K562 (cell line): ENCODE data around the gene LDB2. TPM values are rescaled to one million over a fixed set of nuclear protein-coding genes. Genes with fewer than 3 reads are reported as not detected.

Experiments used
- ATAC-seq: fragments of 200-7000 bp; cut with Tn5 transposase; 3 replicates; pipeline ENCODE4 v1.9.1; 2020; ENCODE audit warnings: moderate library complexity
- BruUV-seq: library from RNA; stranded (reverse); fragments of 400-500 nt; replicated peaks from 2 replicates; lab custom pipeline; 2021; lab: Mats Ljungman, UMichigan
- CTCF ChIA-PET: fragments of 300-600 bp; formaldehyde crosslinking; extraction: SDS; loops from one replicate; lab custom pipeline; 2021; ENCODE audit warnings: low intra/inter-chr PET ratio; lab: Yijun Ruan, JAX
- POLR2A ChIA-PET: fragments of 300-600, 350-650 bp; sonication (Branson Sonifier 250); formaldehyde crosslinking; extraction: SDS; loops from one replicate; lab custom pipeline; 2021; ENCODE audit warnings: antibody characterized with exemption, inconsistent platforms; lab: Yijun Ruan, JAX
- DNase-seq, 4 experiments: peaks; one replicate each; pipeline versions ENCODE4 v3.0.0 to v3.0.0-alpha.2; 2011 to 2018; ENCODE audit warnings: low spot score in 3 of 4, mixed read lengths in 3 of 4; ENCODE audit errors: extremely low read depth in 1 of 4
- FAIRE-seq: peaks from 2 replicates; lab custom pipeline; 2011; peaks lifted over from hg19 to GRCh38; lab: Jason Lieb, UNC
- H2AFZ ChIP-seq: 2 replicates; pipeline ENCODE4 v1.6.0; 2011; ENCODE audit warnings: low read depth, low read length, control low read depth, inconsistent platforms
- H3K27ac ChIP-seq: fragments of 200-600 bp; 3 replicates; pipeline ENCODE4 v1.8.0; 2011; ENCODE audit warnings: low read depth, mild to moderate bottlenecking, control low read depth, inconsistent platforms, low read length, moderate library complexity, mixed read lengths; ENCODE audit errors: extremely low read depth
- H3K27me3 ChIP-seq, 2 experiments: fragments of 300-600 bp in 1 of 2; 2 replicates in 1 of 2; 3 replicates in 1 of 2; pipeline versions ENCODE4 v1.6.0 to v1.8.0; 2011; ENCODE audit warnings: inconsistent platforms in 2 of 2, low read length in 2 of 2, mild to moderate bottlenecking in 1 of 2, mixed read lengths in 1 of 2, moderate library complexity in 1 of 2; ENCODE audit not compliant: control insufficient read depth in 2 of 2, insufficient read depth in 2 of 2
- H3K36me3 ChIP-seq: fragments of 300-600 bp; 3 replicates; pipeline ENCODE4 v1.8.0; 2011; ENCODE audit warnings: mild to moderate bottlenecking, low read length, inconsistent platforms; ENCODE audit not compliant: control insufficient read depth, insufficient read depth
- H3K4me1 ChIP-seq, 2 experiments: fragments of 200-600 bp in 1 of 2; replicated peaks in 1 of 2; 2 replicates in 1 of 2; 3 replicates in 1 of 2; pipeline versions ENCODE4 v1.5.1 to v1.8.0; 2011; ENCODE audit warnings: inconsistent platforms in 2 of 2, low read length in 2 of 2, mild to moderate bottlenecking in 1 of 2, mixed read lengths in 1 of 2, moderate library complexity in 1 of 2; ENCODE audit not compliant: control insufficient read depth in 2 of 2, insufficient read depth in 2 of 2
- H3K4me2 ChIP-seq: 2 replicates; pipeline ENCODE4 v1.6.1; 2011; ENCODE audit warnings: low read length, control low read depth, inconsistent platforms, mixed read lengths; ENCODE audit not compliant: insufficient read depth
- H3K4me3 ChIP-seq: fragments of 200-600 bp; sonication (generic), shearing (Covaris generic); 2 replicates; pipeline ENCODE4 v1.5.1; 2016; ENCODE audit warnings: control low read depth, inconsistent platforms
- H3K79me2 ChIP-seq: fragments of 200-600 bp; 3 replicates; pipeline ENCODE4 v1.8.0; 2011; ENCODE audit warnings: low read length, inconsistent platforms; ENCODE audit not compliant: control insufficient read depth, insufficient read depth
- H3K9ac ChIP-seq, 2 experiments: 2 replicates each; pipeline versions ENCODE4 v1.6.0 to v1.6.1; 2011; ENCODE audit warnings: low read depth in 2 of 2, low read length in 2 of 2, control low read depth in 1 of 2, inconsistent platforms in 1 of 2, mild to moderate bottlenecking in 1 of 2, mixed read lengths in 1 of 2; ENCODE audit not compliant: insufficient read depth in 1 of 2
- H3K9me1 ChIP-seq: one replicate; pipeline ENCODE4 v1.6.0; 2011; ENCODE audit warnings: inconsistent platforms, mild to moderate bottlenecking, low read length, moderate library complexity; ENCODE audit not compliant: control insufficient read depth, insufficient read depth
- H3K9me3 ChIP-seq: replicated peaks from 2 replicates; pipeline ENCODE4 v1.5.1; 2011; ENCODE audit warnings: low read depth, low read length, inconsistent platforms; ENCODE audit not compliant: control insufficient read depth, insufficient read depth
- H4K20me1 ChIP-seq: replicated peaks from 2 replicates; pipeline ENCODE4 v1.6.1; 2011; ENCODE audit warnings: low read length, inconsistent platforms, mixed read lengths; ENCODE audit not compliant: control insufficient read depth, insufficient read depth
- CCAR2 ChIP-seq: fragments of 200-400 bp; formaldehyde crosslinking; IDR thresholded peaks from 2 replicates; pipeline ENCODE4 v1.6.1; 2017; ENCODE audit warnings: mild to moderate bottlenecking, low read depth, low read length
- KLF1 ChIP-seq: fragments of 450-650 bp; IDR thresholded peaks from 2 replicates; pipeline ENCODE4 v1.6.1; 2016; ENCODE audit warnings: missing genetic modification characterization, missing compliant biosample characterization
- MEF2A ChIP-seq: IDR thresholded peaks from 2 replicates; pipeline ENCODE4 v1.6.1; 2011; ENCODE audit warnings: low read depth, mild to moderate bottlenecking, low read length, moderate library complexity; ENCODE audit not compliant: control insufficient read depth
- NR2C1 ChIP-seq, 2 experiments: fragments of 450-650 bp; IDR thresholded peaks; 2 replicates each; pipeline ENCODE4 v1.6.1; 2017; ENCODE audit warnings: mild to moderate bottlenecking in 2 of 2, antibody characterized with exemption in 1 of 2, inconsistent platforms in 1 of 2, missing compliant biosample characterization in 1 of 2, missing genetic modification characterization in 1 of 2
- NR2C2 ChIP-seq, 2 experiments: fragments of 200-800 bp in 1 of 2; sonication (Bioruptor generic) in 1 of 2; sonication (generic) in 1 of 2; formaldehyde crosslinking in 1 of 2; IDR thresholded peaks; 2 replicates each; pipeline versions ENCODE4 v1.6.1 to v1.8.0; 2016 to 2022; ENCODE audit warnings: mild to moderate bottlenecking in 1 of 2, missing compliant biosample characterization in 1 of 2, missing genetic modification characterization in 1 of 2, missing genetic modification reagents in 1 of 2
- PRMT5 ChIP-seq: sonication (generic); formaldehyde crosslinking; IDR thresholded peaks from 2 replicates; pipeline ENCODE4 v1.5.0; 2020; ENCODE audit warnings: missing genetic modification reagents
- RAD51 ChIP-seq: fragments of 450-650 bp; IDR thresholded peaks from 2 replicates; pipeline ENCODE4 v1.7.1; 2016; ENCODE audit warnings: low read depth, mild to moderate bottlenecking, borderline replicate concordance
- STAT5B ChIP-seq: fragments of 250-450 bp; sonication (Bioruptor Pico); IDR thresholded peaks from 2 replicates; pipeline ENCODE4 v1.8.0; 2021; ENCODE audit warnings: mild to moderate bottlenecking, inconsistent platforms
- TRIM28 ChIP-seq: fragments of 450-650 bp; IDR thresholded peaks from 2 replicates; pipeline ENCODE4 v1.6.1; 2017
- ZNF324 ChIP-seq: fragments of 250-450 bp; sonication (Bioruptor Pico); IDR thresholded peaks from 2 replicates; pipeline ENCODE4 v1.4.0; 2020; ENCODE audit warnings: mild to moderate bottlenecking
- WGBS: fragments of 100-300 bp; shearing (Covaris generic); methylation state at CpG from one replicate; pipeline ENCODE4 v1.1.6; 2016; ENCODE audit warnings: low coverage, mixed read lengths; ENCODE audit not compliant: insufficient coverage; ENCODE audit errors: missing lambda C conversion rate; 5-methylcytosine and 5-hydroxymethylcytosine counted together
- in situ Hi-C: fragments of 300-500 bp; cut with MboI; formaldehyde crosslinking; loops from 4 replicates; pipeline ENCODE4 v1.15.0; 2018; ENCODE audit warnings: inconsistent platforms, mixed read lengths
- intact Hi-C: fragments of 100-400 bp; cut with micrococcal nuclease; formaldehyde crosslinking; loops from 2 replicates; pipeline ENCODE4 v1.14.2; 2022
- polyA plus RNA-seq, 8 experiments: library from polyadenylated mRNA; depleted of rRNA in 4 of 8; stranded (reverse) in 5 of 8; unstranded in 3 of 8; fragments of >200 nt; fragmentation: Nextera tagmentation in 2 of 8; fragmentation: Illumina TruSeq in 1 of 8; extraction: Ambion mirVana in 2 of 8; extraction: Trizol in 1 of 8; gene quantifications; 2 replicates each; pipeline versions ENCODE4 v1.2.1 to v1.2.3, GENCODE V29; 2011 to 2014; ENCODE audit warnings: inconsistent platforms in 1 of 8, missing spikeins in 1 of 8
- total RNA-seq, 7 experiments: library from RNA; depleted of rRNA in 6 of 7; stranded (reverse); fragments of >200 nt in 6 of 7; fragmentation: Illumina TruSeq in 2 of 7; extraction: Trizol in 2 of 7; gene quantifications; 2 replicates each; pipeline versions ENCODE4 v1.2.1 to v1.2.3, GENCODE V29; 2011 to 2021; ENCODE audit warnings: low replicate concordance in 1 of 7
- TF ChIP-seq, protein P1 (sequence below): IDR thresholded peaks from 2 replicates; pipeline ENCODE4 v1.6.1; 2011; ENCODE audit warnings: borderline replicate concordance, low read depth, mild to moderate bottlenecking, moderate library complexity, low read length; ENCODE audit not compliant: insufficient read depth, poor library complexity, severe bottlenecking
- TF ChIP-seq, protein P2 (sequence below), 2 experiments: fragments of 450-650 bp; IDR thresholded peaks; 2 replicates each; pipeline ENCODE4 v1.6.1; 2016; ENCODE audit warnings: mild to moderate bottlenecking in 2 of 2, borderline replicate concordance in 1 of 2, low read depth in 1 of 2, moderate library complexity in 1 of 2

The LDB2 gene
- total and polyA plus RNA-seq, 9 of the 15 experiments (the other 6 are each of a cell fraction or from before 2014, with no cell fraction given) = 0.10 to 0.20 TPM; not detected in 7

DNA sequence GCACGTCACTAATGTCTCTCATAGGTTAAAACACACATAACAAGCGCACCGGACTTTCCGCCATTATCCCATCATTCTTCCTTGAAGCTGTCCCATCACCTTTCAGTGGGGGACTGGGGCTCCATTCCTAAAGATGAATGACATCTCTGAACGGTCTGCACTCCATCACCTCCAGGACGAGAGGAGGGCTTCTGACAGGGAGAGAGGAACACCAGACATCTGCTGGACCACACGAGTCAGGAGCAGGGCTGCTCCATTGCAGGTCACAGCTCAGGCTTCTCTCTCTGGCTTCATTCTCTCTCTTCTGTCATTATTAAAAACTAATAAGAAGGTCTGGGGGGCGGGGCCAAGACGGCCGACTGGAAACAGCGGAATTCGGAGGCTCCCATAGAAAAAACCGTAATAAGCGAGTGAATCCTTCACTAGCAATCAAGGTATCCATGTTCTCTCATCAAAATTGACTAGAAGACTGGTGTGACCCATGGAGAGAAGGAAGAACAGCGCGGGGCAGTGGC lies 289.8 kb downstream of the LDB2 start:
- Histone ChIP-seq H3K27ac (no peak overlapping the region), H3K4me2 (no peak overlapping the region), H3K9me1 (no peaks in the 10 kb centered on the region), H3K36me3 (no peaks in the 10 kb centered on the region), H3K79me2 (no peaks in the 10 kb centered on the region), H3K9ac (no peak overlapping the region), H3K4me3 (no peak overlapping the region), H3K9me3 (no peaks in the 10 kb centered on the region), H3K4me1 (no peaks in the 10 kb centered on the region), H3K27me3 (no peaks in the 10 kb centered on the region; a peak in 1 of 5 replicates), H4K20me1 (no peaks in the 10 kb centered on the region), H2AFZ (no peak overlapping the region)
- ATAC-seq (no peak), DNase-seq (no peak), FAIRE-seq (no peak)
- in situ Hi-C loops = loop anchor here (10.0 kb wide), 1 partner anchor 466 kb away; no protein-coding TSS in a partner anchor
- ChIA-PET POLR2A (no interaction called here), CTCF (no interaction called here)
- BruUV-seq = no TSS peak
- WGBS = 2% methylated on average over 15 of the region's 16 CpGs
- intact Hi-C loops = no loop called here
- no peak for TF ChIP-seq KLF1 (tag)
- no peak for TF ChIP-seq NR2C1 (IDR thresholded peaks at IDR 0.05)
- TF ChIP-seq NR2C1 (tag; IDR thresholded peaks at IDR 0.05) = no peak
- TF ChIP-seq, protein P1, sequence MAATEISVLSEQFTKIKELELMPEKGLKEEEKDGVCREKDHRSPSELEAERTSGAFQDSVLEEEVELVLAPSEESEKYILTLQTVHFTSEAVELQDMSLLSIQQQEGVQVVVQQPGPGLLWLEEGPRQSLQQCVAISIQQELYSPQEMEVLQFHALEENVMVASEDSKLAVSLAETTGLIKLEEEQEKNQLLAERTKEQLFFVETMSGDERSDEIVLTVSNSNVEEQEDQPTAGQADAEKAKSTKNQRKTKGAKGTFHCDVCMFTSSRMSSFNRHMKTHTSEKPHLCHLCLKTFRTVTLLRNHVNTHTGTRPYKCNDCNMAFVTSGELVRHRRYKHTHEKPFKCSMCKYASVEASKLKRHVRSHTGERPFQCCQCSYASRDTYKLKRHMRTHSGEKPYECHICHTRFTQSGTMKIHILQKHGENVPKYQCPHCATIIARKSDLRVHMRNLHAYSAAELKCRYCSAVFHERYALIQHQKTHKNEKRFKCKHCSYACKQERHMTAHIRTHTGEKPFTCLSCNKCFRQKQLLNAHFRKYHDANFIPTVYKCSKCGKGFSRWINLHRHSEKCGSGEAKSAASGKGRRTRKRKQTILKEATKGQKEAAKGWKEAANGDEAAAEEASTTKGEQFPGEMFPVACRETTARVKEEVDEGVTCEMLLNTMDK = no peak
- TF ChIP-seq TRIM28 = no peak
- TF ChIP-seq CCAR2 = no peak
- TF ChIP-seq MEF2A = no peak
- no peak for TF ChIP-seq NR2C2 (CRISPR knock-in tag; IDR thresholded peaks at IDR 0.05)
- TF ChIP-seq NR2C2 (tag; IDR thresholded peaks at IDR 0.05) = no peak
- TF ChIP-seq PRMT5 (CRISPR knock-in tag) = no peak
- TF ChIP-seq ZNF324 (CRISPR knock-in tag) = no peak
- TF ChIP-seq, protein P2, sequence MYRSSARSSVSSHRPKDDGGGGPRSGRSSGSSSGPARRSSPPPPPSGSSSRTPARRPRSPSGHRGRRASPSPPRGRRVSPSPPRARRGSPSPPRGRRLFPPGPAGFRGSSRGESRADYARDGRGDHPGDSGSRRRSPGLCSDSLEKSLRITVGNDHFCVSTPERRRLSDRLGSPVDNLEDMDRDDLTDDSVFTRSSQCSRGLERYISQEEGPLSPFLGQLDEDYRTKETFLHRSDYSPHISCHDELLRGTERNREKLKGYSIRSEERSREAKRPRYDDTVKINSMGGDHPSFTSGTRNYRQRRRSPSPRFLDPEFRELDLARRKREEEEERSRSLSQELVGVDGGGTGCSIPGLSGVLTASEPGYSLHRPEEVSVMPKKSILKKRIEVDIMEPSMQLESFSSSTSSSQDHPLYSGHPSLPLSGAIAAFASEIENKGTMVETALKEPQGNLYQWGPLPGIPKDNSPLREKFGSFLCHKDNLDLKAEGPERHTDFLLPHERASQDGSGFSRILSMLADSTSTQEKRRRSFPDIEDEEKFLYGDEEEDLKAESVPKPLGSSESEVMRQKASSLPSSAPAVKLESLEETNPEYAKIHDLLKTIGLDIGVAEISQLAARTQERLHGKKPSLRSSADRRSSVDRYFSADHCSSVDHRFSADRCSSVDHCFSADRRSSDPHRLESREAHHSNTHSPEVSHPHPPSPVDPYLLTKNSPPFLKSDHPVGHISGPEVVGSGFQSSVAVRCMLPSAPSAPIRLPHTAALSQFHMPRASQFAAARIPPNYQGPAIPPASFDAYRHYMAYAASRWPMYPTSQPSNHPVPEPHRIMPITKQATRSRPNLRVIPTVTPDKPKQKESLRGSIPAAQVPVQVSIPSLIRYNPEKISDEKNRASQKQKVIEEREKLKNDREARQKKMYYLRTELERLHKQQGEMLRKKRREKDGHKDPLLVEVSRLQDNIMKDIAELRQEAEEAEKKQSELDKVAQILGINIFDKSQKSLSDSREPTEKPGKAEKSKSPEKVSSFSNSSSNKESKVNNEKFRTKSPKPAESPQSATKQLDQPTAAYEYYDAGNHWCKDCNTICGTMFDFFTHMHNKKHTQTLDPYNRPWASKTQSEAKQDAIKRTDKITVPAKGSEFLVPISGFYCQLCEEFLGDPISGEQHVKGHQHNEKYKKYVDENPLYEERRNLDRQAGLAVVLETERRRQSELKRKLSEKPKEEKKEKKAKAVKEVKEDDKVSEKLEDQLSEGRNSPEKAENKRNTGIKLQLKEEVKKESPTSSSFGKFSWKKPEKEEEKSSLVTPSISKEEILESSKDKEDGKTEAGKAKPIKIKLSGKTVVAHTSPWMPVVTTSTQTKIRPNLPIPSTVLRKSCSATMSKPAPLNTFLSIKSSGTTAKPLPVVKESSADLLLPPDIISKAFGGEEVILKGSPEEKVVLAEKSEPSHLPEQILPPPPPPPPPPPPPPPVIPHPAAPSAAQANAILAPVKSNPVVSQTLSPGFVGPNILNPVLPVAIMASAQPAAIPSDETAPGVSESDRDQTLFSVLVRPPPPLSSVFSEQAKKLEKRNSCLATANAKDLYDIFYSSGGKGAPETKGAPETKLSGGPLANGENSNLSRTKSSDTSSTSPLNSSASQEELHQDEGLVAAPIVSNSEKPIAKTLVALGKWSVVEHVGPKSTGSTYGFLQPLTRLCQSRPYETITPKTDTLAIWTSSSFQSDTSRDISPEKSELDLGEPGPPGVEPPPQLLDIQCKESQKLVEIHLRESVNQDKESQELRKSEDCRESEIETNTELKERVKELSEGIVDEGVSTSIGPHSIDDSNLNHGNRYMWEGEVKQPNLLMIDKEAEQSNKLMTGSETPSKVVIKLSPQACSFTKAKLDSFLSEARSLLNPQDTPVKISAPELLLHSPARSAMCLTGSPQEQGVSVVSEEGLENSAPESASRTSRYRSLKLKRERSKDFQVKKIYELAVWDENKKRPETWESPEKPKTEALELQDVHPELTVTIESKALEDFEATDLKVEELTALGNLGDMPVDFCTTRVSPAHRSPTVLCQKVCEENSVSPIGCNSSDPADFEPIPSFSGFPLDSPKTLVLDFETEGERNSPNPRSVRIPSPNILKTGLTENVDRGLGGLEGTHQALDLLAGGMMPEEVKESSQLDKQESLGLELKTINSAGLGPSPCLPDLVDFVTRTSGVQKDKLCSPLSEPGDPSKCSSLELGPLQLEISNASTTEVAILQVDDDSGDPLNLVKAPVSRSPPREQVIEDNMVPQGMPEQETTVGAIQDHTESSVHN (IDR thresholded peaks at IDR 0.05; ENCODE audit: borderline replicate concordance in 1 of 2, low read depth in 1 of 2) = no peak
- TF ChIP-seq RAD51 = no peak
- TF ChIP-seq STAT5B (CRISPR knock-in tag) = no peak
